WTC11 (cell line): Measurements from ENCODE around the gene CFAP90.

Experiments
- ELF4 ChIP-seq: sonication (generic); formaldehyde crosslinking; IDR thresholded peaks from 2 replicates; pipeline ENCODE4 v1.8.1; 2022; ENCODE audit warnings: low read depth, mild to moderate bottlenecking, moderate library complexity, missing genetic modification reagents
- ZNF232 ChIP-seq: sonication (generic); formaldehyde crosslinking; IDR thresholded peaks from 2 replicates; pipeline ENCODE4 v1.8.0; 2022; ENCODE audit warnings: mild to moderate bottlenecking, missing genetic modification reagents
- TF ChIP-seq, protein P1 (sequence below): fragments of 200-600 bp; IDR thresholded peaks from 2 replicates; pipeline ENCODE4 v1.8.0; 2022; ENCODE audit warnings: antibody characterized with exemption
- TF ChIP-seq, protein P2 (sequence below): sonication (generic); formaldehyde crosslinking; conservative IDR thresholded peaks from 2 replicates; pipeline ENCODE4 v1.8.1; 2022; ENCODE audit warnings: mild to moderate bottlenecking, missing genetic modification reagents
- TF ChIP-seq, protein P3 (sequence below): sonication (generic); formaldehyde crosslinking; IDR thresholded peaks from 2 replicates; pipeline ENCODE4 v1.8.1; 2022; ENCODE audit warnings: missing genetic modification reagents, borderline replicate concordance
- TF ChIP-seq, protein P4 (sequence below): sonication (generic); formaldehyde crosslinking; IDR thresholded peaks from 2 replicates; pipeline ENCODE4 v1.8.1; 2023; ENCODE audit warnings: mild to moderate bottlenecking, moderate library complexity, missing genetic modification reagents

DNA sequence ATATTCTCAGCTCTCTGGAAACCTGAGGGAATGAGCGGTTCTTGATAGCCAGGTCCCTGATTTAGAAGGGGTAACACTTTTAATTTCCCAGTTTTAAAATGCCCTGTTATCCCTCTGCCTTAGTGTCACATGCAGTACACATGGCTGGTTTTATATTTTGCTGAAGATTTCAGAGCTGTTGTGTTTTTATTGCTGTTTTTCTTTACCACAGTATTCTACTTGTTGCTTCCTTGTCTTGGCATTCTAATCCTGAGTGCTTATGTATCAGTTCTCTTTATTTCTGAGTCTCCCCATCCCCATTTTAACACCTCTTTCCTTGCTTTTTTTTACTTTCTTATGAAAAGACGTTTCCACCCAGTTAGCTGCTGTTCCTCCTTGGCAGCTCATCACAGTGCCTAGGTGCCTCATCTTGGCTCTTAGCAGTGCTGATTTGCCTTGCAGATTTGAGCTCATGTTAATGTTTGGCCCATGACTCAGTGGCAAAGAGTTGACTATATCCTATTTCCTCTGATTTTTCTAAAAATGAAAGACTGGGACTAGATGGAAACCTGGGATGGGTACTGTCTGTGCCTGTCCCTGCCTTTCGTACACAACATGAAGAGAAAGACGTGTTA lies 21.7 kb upstream of the CFAP90 start:
- TF ChIP-seq, protein P1, sequence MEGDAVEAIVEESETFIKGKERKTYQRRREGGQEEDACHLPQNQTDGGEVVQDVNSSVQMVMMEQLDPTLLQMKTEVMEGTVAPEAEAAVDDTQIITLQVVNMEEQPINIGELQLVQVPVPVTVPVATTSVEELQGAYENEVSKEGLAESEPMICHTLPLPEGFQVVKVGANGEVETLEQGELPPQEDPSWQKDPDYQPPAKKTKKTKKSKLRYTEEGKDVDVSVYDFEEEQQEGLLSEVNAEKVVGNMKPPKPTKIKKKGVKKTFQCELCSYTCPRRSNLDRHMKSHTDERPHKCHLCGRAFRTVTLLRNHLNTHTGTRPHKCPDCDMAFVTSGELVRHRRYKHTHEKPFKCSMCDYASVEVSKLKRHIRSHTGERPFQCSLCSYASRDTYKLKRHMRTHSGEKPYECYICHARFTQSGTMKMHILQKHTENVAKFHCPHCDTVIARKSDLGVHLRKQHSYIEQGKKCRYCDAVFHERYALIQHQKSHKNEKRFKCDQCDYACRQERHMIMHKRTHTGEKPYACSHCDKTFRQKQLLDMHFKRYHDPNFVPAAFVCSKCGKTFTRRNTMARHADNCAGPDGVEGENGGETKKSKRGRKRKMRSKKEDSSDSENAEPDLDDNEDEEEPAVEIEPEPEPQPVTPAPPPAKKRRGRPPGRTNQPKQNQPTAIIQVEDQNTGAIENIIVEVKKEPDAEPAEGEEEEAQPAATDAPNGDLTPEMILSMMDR, result no peak
- TF ChIP-seq, protein P2, sequence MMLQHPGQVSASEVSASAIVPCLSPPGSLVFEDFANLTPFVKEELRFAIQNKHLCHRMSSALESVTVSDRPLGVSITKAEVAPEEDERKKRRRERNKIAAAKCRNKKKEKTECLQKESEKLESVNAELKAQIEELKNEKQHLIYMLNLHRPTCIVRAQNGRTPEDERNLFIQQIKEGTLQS (CRISPR knock-in tag), result no peak
- TF ChIP-seq, protein P3, sequence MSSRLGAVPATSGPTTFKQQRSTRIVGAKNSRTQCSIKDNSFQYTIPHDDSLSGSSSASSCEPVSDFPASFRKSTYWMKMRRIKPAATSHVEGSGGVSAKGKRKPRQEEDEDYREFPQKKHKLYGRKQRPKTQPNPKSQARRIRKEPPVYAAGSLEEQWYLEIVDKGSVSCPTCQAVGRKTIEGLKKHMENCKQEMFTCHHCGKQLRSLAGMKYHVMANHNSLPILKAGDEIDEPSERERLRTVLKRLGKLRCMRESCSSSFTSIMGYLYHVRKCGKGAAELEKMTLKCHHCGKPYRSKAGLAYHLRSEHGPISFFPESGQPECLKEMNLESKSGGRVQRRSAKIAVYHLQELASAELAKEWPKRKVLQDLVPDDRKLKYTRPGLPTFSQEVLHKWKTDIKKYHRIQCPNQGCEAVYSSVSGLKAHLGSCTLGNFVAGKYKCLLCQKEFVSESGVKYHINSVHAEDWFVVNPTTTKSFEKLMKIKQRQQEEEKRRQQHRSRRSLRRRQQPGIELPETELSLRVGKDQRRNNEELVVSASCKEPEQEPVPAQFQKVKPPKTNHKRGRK, result no peak
- TF ChIP-seq ZNF232 (CRISPR knock-in tag), result no peak
- TF ChIP-seq, protein P4, sequence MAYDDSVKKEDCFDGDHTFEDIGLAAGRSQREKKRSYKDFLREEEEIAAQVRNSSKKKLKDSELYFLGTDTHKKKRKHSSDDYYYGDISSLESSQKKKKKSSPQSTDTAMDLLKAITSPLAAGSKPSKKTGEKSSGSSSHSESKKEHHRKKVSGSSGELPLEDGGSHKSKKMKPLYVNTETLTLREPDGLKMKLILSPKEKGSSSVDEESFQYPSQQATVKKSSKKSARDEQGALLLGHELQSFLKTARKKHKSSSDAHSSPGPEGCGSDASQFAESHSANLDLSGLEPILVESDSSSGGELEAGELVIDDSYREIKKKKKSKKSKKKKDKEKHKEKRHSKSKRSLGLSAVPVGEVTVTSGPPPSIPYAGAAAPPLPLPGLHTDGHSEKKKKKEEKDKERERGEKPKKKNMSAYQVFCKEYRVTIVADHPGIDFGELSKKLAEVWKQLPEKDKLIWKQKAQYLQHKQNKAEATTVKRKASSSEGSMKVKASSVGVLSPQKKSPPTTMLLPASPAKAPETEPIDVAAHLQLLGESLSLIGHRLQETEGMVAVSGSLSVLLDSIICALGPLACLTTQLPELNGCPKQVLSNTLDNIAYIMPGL (CRISPR knock-in tag), result no peak
- TF ChIP-seq ELF4 (CRISPR knock-in tag), result no peak
